Measurements from ENCODE around the gene PP2D1. TPM values are rescaled to one million over a fixed set of nuclear protein-coding genes. Genes with fewer than 3 reads are reported as not detected.

PP2D1 gene
- not detected for total RNA-seq (2013)
- polyA plus RNA-seq (under 1 TPM in 2 of 3 donors, not detected in 1; 0.41 to 0.56 TPM), polyA minus RNA-seq (not detected in 2 replicates), total RNA-seq (0 to 0.90 (median 0) reads per million in 11 experiments)

- Histone ChIP-seq H3K4me1 (ENCODE audit: control insufficient read depth in 1 of 2, insufficient read depth in 2 of 2, low read length in 2 of 2) (no peaks in the 10 kb centered on the region), H3K27ac (ENCODE audit: low read depth in 1 of 2, low read length in 2 of 2) (no peak within 1 kb of the TSS), H3K27me3 (ENCODE audit: control insufficient read depth in 2 of 2, insufficient read depth in 2 of 2, low read length in 2 of 2) (no peaks in the 10 kb centered on the region), H2AFZ (ENCODE audit: insufficient read depth, low read depth, low read length, poor library complexity, severe bottlenecking) (no peak within 1 kb of the TSS), H3K9ac (ENCODE audit: insufficient read depth, low read length, poor library complexity, severe bottlenecking) (no peak within 1 kb of the TSS), H3K36me3 (replicated peaks in 1 of 2; ENCODE audit: control insufficient read depth in 1 of 2, insufficient read depth in 2 of 2, low read length in 2 of 2) (no peaks in the 10 kb centered on the region), H4K20me1 (ENCODE audit: insufficient read depth, low read length) (no peaks in the 10 kb centered on the region), H3K4me3 (replicated peaks in 1 of 3; ENCODE audit: low read depth in 2 of 3, low read length in 3 of 3) (no peak within 1 kb of the TSS), H3K79me2 (ENCODE audit: insufficient read depth, low read length) (no peaks in the 10 kb centered on the region), H3K4me2 (replicated peaks; ENCODE audit: extremely low read depth, low read length, poor library complexity, severe bottlenecking) (no peak within 1 kb of the TSS), H3K9me3 (replicated peaks in 1 of 2; ENCODE audit: control insufficient read depth in 1 of 2, insufficient read depth in 1 of 2, low read length in 2 of 2) (no peaks in the 10 kb centered on the region)
- no peak for TF ChIP-seq CTCF (IDR thresholded peaks at IDR 0.05)
- no peaks in the 10 kb centered on the region for H3K36me3 Mint-ChIP-seq
- intact Hi-C loops (cut with micrococcal nuclease), result no loop called here
- H3K9me3 Mint-ChIP-seq, result peaks cover 0 to 5% (median 0%) of the 10 kb centered on the region in 7 donors
- no peak for DNase-seq
- 100% methylated on average over 1 of the region's 4 CpGs for WGBS (ENCODE audit: insufficient coverage)
- H3K27ac Mint-ChIP-seq, result no peak within 1 kb of the TSS
- H3K4me3 Mint-ChIP-seq, result no peak within 1 kb of the TSS
- H3K27me3 Mint-ChIP-seq (ENCODE audit: low read depth in 3 of 3), result no peaks in the 10 kb centered on the region
- H3K4me1 Mint-ChIP-seq, result no peaks in the 10 kb centered on the region
These were observed at the start of gene PP2D1 for GRCh38 chr3:20012164-20012563. Gene PP2D1, minus strand, starts transcription at chr3:20012264. Its CDS starts 192 bp downstream, at chr3:20012072.

- Mint-ChIP-seq H3K27ac (peak overlapping the region; percentile 91 to 96 (median 95)), H3K36me3 (no peaks in the 10 kb centered on the region), H3K4me1 (peaks cover 29% of the 10 kb centered on the region), H3K4me3 (peak overlapping the region; percentile 62 to 84), H3K9me3 (no peaks in the 10 kb centered on the region), H3K27me3 (ENCODE audit: low read depth in 3 of 3) (no peaks in the 10 kb centered on the region)
- Histone ChIP-seq H3K4me2 (replicated peaks; ENCODE audit: extremely low read depth, low read length, poor library complexity, severe bottlenecking) (peak overlapping the region; percentile 84), H3K4me3 (replicated peaks in 1 of 3; ENCODE audit: low read depth in 2 of 3, low read length in 3 of 3) (peak overlapping the region; percentile 45 to 91 (median 78)), H3K4me1 (ENCODE audit: control insufficient read depth in 1 of 2, insufficient read depth in 2 of 2, low read length in 2 of 2) (peaks cover 14 to 36% of the 10 kb centered on the region in 2 donors), H3K9ac (ENCODE audit: insufficient read depth, low read length, poor library complexity, severe bottlenecking) (peak overlapping the region; percentile 54), H3K27ac (ENCODE audit: low read depth in 1 of 2, low read length in 2 of 2) (peak overlapping the region; percentile 34 to 91), H3K79me2 (ENCODE audit: insufficient read depth, low read length) (peaks cover 84% of the 10 kb centered on the region), H4K20me1 (ENCODE audit: insufficient read depth, low read length) (peaks cover 50% of the 10 kb centered on the region), H2AFZ (ENCODE audit: insufficient read depth, low read depth, low read length, poor library complexity, severe bottlenecking) (peak overlapping the region; percentile 14), H3K36me3 (replicated peaks in 1 of 2; ENCODE audit: control insufficient read depth in 1 of 2, insufficient read depth in 2 of 2, low read length in 2 of 2) (no peaks in the 10 kb centered on the region), H3K9me3 (replicated peaks in 1 of 2; ENCODE audit: control insufficient read depth in 1 of 2, insufficient read depth in 1 of 2, low read length in 2 of 2) (no peaks in the 10 kb centered on the region), H3K27me3 (ENCODE audit: control insufficient read depth in 2 of 2, insufficient read depth in 2 of 2, low read length in 2 of 2) (no peaks in the 10 kb centered on the region)
- TF ChIP-seq CTCF (IDR thresholded peaks at IDR 0.05), result no peak
- 0% methylated on average over 1 of the region's 4 CpGs for WGBS (ENCODE audit: insufficient coverage)
- intact Hi-C loops (cut with micrococcal nuclease), result no loop called here
- DNase-seq, result peak; percentile 62 to 88 (median 81)
These were observed 49.1 kb upstream of the PP2D1 start for GRCh38 chr3:20060974-20061685.

All from CD14-positive monocyte (primary cell).